IMR-90 (cell line): Measurements from ENCODE around the gene KRTCAP2. TPM values are rescaled to one million over a fixed set of nuclear protein-coding genes. Genes with fewer than 3 reads are reported as not detected.

Experiments
- ATAC-seq: fragments of 200-7000 bp; cut with Tn5 transposase; 2 replicates; pipeline ENCODE4 v1.9.1; 2020; ENCODE audit warnings: low read depth, mild to moderate bottlenecking, moderate library complexity
- BruUV-seq: library from RNA; stranded (reverse); fragments of 400-500 nt; replicated peaks from 2 replicates; lab custom pipeline; 2021; lab: Mats Ljungman, UMichigan
- CTCF ChIA-PET: fragments of 300-600 bp; formaldehyde crosslinking; extraction: SDS; loops from one replicate; lab custom pipeline; 2021; ENCODE audit warnings: antibody characterized with exemption; lab: Yijun Ruan, JAX
- POLR2A ChIA-PET: fragments of 300-600 bp; sonication (Branson Sonifier 250); formaldehyde crosslinking; loops from one replicate; lab custom pipeline; 2022; ENCODE audit warnings: antibody characterized with exemption; ENCODE audit not compliant: unreplicated experiment; lab: Charles Lee
- DNase-seq: peaks from one replicate; pipeline ENCODE4 v3.0.0; 2013
- H2AFZ ChIP-seq: replicated peaks from 2 replicates; pipeline ENCODE3; 2013; ENCODE audit warnings: low read length, mild to moderate bottlenecking; ENCODE audit not compliant: poor library complexity
- H2AK5ac ChIP-seq: 2 replicates; pipeline ENCODE4 v1.6.1; 2013; ENCODE audit warnings: low read depth, low read length, inconsistent platforms
- H2AK9ac ChIP-seq: replicated peaks from 2 replicates; pipeline ENCODE3; 2013; ENCODE audit warnings: mild to moderate bottlenecking, low read depth, low read length, moderate library complexity; ENCODE audit not compliant: poor library complexity
- H2BK120ac ChIP-seq: 2 replicates; pipeline ENCODE4 v1.6.1; 2013; ENCODE audit warnings: low read depth, low read length, inconsistent platforms
- H2BK15ac ChIP-seq: 3 replicates; pipeline ENCODE4 v1.6.1; 2013; ENCODE audit warnings: low read depth, low read length, inconsistent platforms
- H2BK20ac ChIP-seq: 2 replicates; pipeline ENCODE4 v1.6.1; 2013; ENCODE audit warnings: low read depth, mild to moderate bottlenecking, inconsistent platforms, low read length, moderate library complexity
- H2BK5ac ChIP-seq: 2 replicates; pipeline ENCODE4 v1.6.1; 2013; ENCODE audit warnings: mild to moderate bottlenecking, low read depth, low read length, inconsistent platforms; ENCODE audit not compliant: poor library complexity, severe bottlenecking
- H3K14ac ChIP-seq: replicated peaks from 2 replicates; pipeline ENCODE4 v1.6.1; 2013; ENCODE audit warnings: low read depth, low read length, inconsistent platforms
- H3K18ac ChIP-seq: 2 replicates; pipeline ENCODE4 v1.6.1; 2013; ENCODE audit warnings: low read depth, low read length, control low read depth
- H3K23ac ChIP-seq: 2 replicates; pipeline ENCODE4 v1.6.1; 2013; ENCODE audit warnings: low read depth, low read length, inconsistent platforms
- H3K27ac ChIP-seq: 2 replicates; pipeline ENCODE4 v1.5.1; 2013; ENCODE audit warnings: mild to moderate bottlenecking, control low read depth, low read length; ENCODE audit not compliant: insufficient read depth
- H3K27me3 ChIP-seq: 2 replicates; pipeline ENCODE4 v1.6.1; 2013; ENCODE audit warnings: low read length; ENCODE audit not compliant: control insufficient read depth, insufficient read depth
- H3K36me3 ChIP-seq: 2 replicates; pipeline ENCODE4 v1.6.1; 2013; ENCODE audit warnings: low read length, mixed read lengths; ENCODE audit not compliant: control insufficient read depth, insufficient read depth
- H3K4ac ChIP-seq: 2 replicates; pipeline ENCODE4 v1.6.1; 2013; ENCODE audit warnings: low read depth, low read length, inconsistent platforms
- H3K4me1 ChIP-seq: 2 replicates; pipeline ENCODE4 v1.6.1; 2013; ENCODE audit warnings: low read length, mixed read lengths; ENCODE audit not compliant: control insufficient read depth, insufficient read depth
- H3K4me2 ChIP-seq: 2 replicates; pipeline ENCODE4 v1.6.1; 2013; ENCODE audit warnings: low read depth, mild to moderate bottlenecking, control low read depth, low read length, moderate library complexity
- H3K4me3 ChIP-seq: 2 replicates; pipeline ENCODE4 v1.5.1; 2013; ENCODE audit warnings: low read depth, mild to moderate bottlenecking, control low read depth, low read length, moderate library complexity; ENCODE audit not compliant: insufficient read depth
- H3K56ac ChIP-seq: 2 replicates; pipeline ENCODE4 v1.6.1; 2013; ENCODE audit warnings: low read length, inconsistent platforms; ENCODE audit not compliant: insufficient read depth; ENCODE audit errors: extremely low read depth
- H3K79me1 ChIP-seq, 2 experiments: 2 replicates each; pipeline ENCODE4 v1.6.1; 2013; ENCODE audit warnings: low read length in 2 of 2, inconsistent platforms in 1 of 2, low read depth in 1 of 2
- H3K9ac ChIP-seq: 2 replicates; pipeline ENCODE4 v1.6.1; 2013; ENCODE audit warnings: low read depth, low read length, control low read depth
- H3K9me1 ChIP-seq: 2 replicates; pipeline ENCODE4 v1.6.1; 2013; ENCODE audit warnings: low read length, inconsistent platforms; ENCODE audit not compliant: insufficient read depth
- H3K9me3 ChIP-seq: 2 replicates; pipeline ENCODE4 v1.6.1; 2013; ENCODE audit warnings: low read length; ENCODE audit not compliant: control insufficient read depth, insufficient read depth
- H4K20me1 ChIP-seq: 2 replicates; pipeline ENCODE4 v1.6.1; 2013; ENCODE audit warnings: low read length, inconsistent platforms; ENCODE audit not compliant: insufficient read depth
- H4K5ac ChIP-seq: 2 replicates; pipeline ENCODE4 v1.6.1; 2013; ENCODE audit warnings: mild to moderate bottlenecking, low read depth, low read length, control low read depth
- H4K8ac ChIP-seq, 2 experiments: 2 replicates each; pipeline ENCODE4 v1.6.1; 2013; ENCODE audit warnings: low read depth in 2 of 2, low read length in 2 of 2, control low read depth in 1 of 2, inconsistent platforms in 1 of 2
- H4K91ac ChIP-seq: 2 replicates; pipeline ENCODE4 v1.6.1; 2013; ENCODE audit warnings: low read depth, low read length, inconsistent platforms; ENCODE audit not compliant: insufficient read depth
- BHLHE40 ChIP-seq: fragments of 150-350 bp; IDR thresholded peaks from 2 replicates; pipeline ENCODE4 v1.6.1; 2016; ENCODE audit warnings: mild to moderate bottlenecking, low read depth, low read length
- CEBPB ChIP-seq: IDR thresholded peaks from 2 replicates; pipeline ENCODE4 v1.6.1; 2012; ENCODE audit warnings: low read depth, low read length, improper control_type of control experiment
- CHD1 ChIP-seq: IDR thresholded peaks from 2 replicates; pipeline ENCODE4 v1.6.1; 2012; ENCODE audit warnings: low read depth, low read length, improper control_type of control experiment
- FOS ChIP-seq: fragments of 150-350 bp; IDR thresholded peaks from 2 replicates; pipeline ENCODE4 v1.6.1; 2016; ENCODE audit warnings: low read depth, low read length
- MAFK ChIP-seq: IDR thresholded peaks from 2 replicates; pipeline ENCODE4 v1.6.1; 2012; ENCODE audit warnings: low read depth, low read length, improper control_type of control experiment
- MAZ ChIP-seq: IDR thresholded peaks from 2 replicates; pipeline ENCODE4 v1.6.1; 2012; ENCODE audit warnings: low read depth, mild to moderate bottlenecking, low read length, improper control_type of control experiment, moderate library complexity, borderline replicate concordance
- MXI1 ChIP-seq: IDR thresholded peaks from 2 replicates; pipeline ENCODE4 v1.6.1; 2012; ENCODE audit warnings: low read depth, mild to moderate bottlenecking, low read length, moderate library complexity, borderline replicate concordance
- NFE2L2 ChIP-seq: fragments of 150-350 bp; IDR thresholded peaks from 2 replicates; pipeline ENCODE4 v1.6.1; 2016; ENCODE audit warnings: low read depth, mild to moderate bottlenecking, low read length
- POLR2A ChIP-seq: IDR thresholded peaks from 2 replicates; pipeline ENCODE4 v1.6.1; 2012; ENCODE audit warnings: mild to moderate bottlenecking, low read depth, low read length
- RAD21 ChIP-seq: IDR thresholded peaks from 2 replicates; pipeline ENCODE4 v1.6.1; 2012; ENCODE audit warnings: low read length, improper control_type of control experiment
- RCOR1 ChIP-seq: IDR thresholded peaks from 2 replicates; pipeline ENCODE4 v1.6.1; 2012; ENCODE audit warnings: mild to moderate bottlenecking, low read length, improper control_type of control experiment; ENCODE audit not compliant: insufficient replicate concordance
- RFX5 ChIP-seq: IDR thresholded peaks from 2 replicates; pipeline ENCODE4 v1.8.0; 2012; ENCODE audit warnings: low read depth, mild to moderate bottlenecking, low read length, moderate library complexity
- WGBS, 2 experiments: methylation state at CpG; one replicate each; pipeline versions ENCODE4 v1.1.5 to v1.1.7; 2013; ENCODE audit warnings: missing lambda C conversion rate in 2 of 2; ENCODE audit not compliant: insufficient read length in 1 of 2; ENCODE audit errors: extremely low coverage in 2 of 2; 5-methylcytosine and 5-hydroxymethylcytosine counted together
- dilution Hi-C: fragments of 300-500 bp; cut with HindIII; formaldehyde crosslinking; loops from one replicate; pipeline ENCODE4 v1.14.3; 2018; ENCODE audit warnings: low sequenced_read_pairs; ENCODE audit not compliant: unreplicated experiment
- in situ Hi-C: fragments of 300-500 bp; cut with MboI; formaldehyde crosslinking; loops from 3 replicates; pipeline ENCODE4 v1.14.3; 2019; ENCODE audit warnings: low sequenced_read_pairs, inconsistent platforms, mixed read lengths
- intact Hi-C: fragments of 100-400 bp; cut with micrococcal nuclease; formaldehyde crosslinking; loops from 2 replicates; pipeline ENCODE4 v1.10.0; 2022
- polyA plus RNA-seq, 3 experiments: library from polyadenylated mRNA; depleted of rRNA; stranded (reverse); fragments of >200 nt; gene quantifications; 2 replicates each; pipeline ENCODE4 v1.2.3, GENCODE V29; 2012; ENCODE audit warnings: low replicate concordance in 1 of 3
- total RNA-seq: library from RNA; depleted of rRNA; stranded (reverse); fragments of >200 nt; gene quantifications from 2 replicates; pipeline ENCODE4 v1.2.3, GENCODE V29; 2012
- TF ChIP-seq, protein P1 (sequence below): fragments of 150-350 bp; IDR thresholded peaks from 2 replicates; pipeline ENCODE4 v1.6.1; 2017; ENCODE audit warnings: mild to moderate bottlenecking, antibody characterized with exemption, low read length, low read depth
- TF ChIP-seq, protein P2 (sequence below): conservative IDR thresholded peaks from 2 replicates; pipeline ENCODE4 v1.5.1; 2012; ENCODE audit warnings: mild to moderate bottlenecking, low read depth, low read length, improper control_type of control experiment
- TF ChIP-seq, protein P3 (sequence below): fragments of 150-350 bp; IDR thresholded peaks from 2 replicates; pipeline ENCODE4 v1.6.1; 2016; ENCODE audit warnings: low read depth, mild to moderate bottlenecking, low read length, moderate library complexity, borderline replicate concordance

Gene KRTCAP2
- total and polyA plus RNA-seq, 2 of the 4 experiments (the other 2 are of a cell fraction): 76.7 to 232 TPM

DNA sequence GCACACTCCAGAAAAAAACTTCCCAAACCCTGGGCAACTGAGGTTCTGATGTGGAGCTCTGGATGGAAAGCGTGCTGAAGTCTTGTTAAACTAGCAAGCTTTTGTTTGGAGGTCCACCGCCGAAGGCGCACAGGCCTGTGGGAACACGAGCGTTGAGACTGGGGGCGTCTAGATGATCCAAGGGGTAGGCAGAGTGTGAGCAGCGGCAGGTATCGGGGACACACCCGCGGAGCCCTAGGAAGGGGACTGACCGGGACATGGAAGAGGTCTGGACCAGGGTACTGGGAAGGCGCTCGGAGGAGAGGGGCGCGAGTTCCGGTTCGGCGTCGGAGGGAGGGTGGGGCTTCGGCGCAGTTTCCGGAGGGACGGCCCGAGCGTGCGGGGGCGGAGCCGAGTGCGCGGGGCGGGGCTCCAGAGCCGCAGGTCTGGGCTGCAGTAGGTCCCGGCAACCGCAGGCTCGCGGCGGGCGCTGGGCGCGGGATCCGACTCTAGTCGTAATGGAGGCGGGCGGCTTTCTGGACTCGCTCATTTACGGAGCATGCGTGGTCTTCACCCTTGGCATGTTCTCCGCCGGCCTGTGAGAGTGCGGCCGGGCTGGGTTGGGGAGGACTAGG is 37.6 kb downstream of the KRTCAP2 start, which contains the start of gene SLC50A1:
Gene SLC50A1 (plus strand): TSS at position 438 of the 614 bp plus-strand sequence. CDS start 60 bp downstream, at position 498.
- in situ Hi-C loops: no loop called here
- peak within 1 kb of the TSS; percentile 88 for H3K4me2 ChIP-seq
- peak within 1 kb of the TSS; percentile 72 for H3K4me3 ChIP-seq
- H3K27ac ChIP-seq: peak within 1 kb of the TSS; percentile 97
- peak within 1 kb of the TSS; percentile 94 to 99 for H4K8ac ChIP-seq
- ATAC-seq (peak; percentile 91), DNase-seq (peak; percentile 91)
- H4K5ac ChIP-seq: peak within 1 kb of the TSS; percentile 94
- no peaks in the 10 kb centered on the region for H3K9me3 ChIP-seq
- no peaks in the 10 kb centered on the region for H4K20me1 ChIP-seq
- peak within 1 kb of the TSS; percentile 97 for H2AK9ac ChIP-seq
- peak within 1 kb of the TSS; percentile 98 for H4K91ac ChIP-seq
- H3K79me1 ChIP-seq: peaks cover 23 to 44% of the 10 kb centered on the region in 2 experiments
- peak within 1 kb of the TSS; percentile 99 for H2AFZ ChIP-seq
- peak within 1 kb of the TSS; percentile 82 for H2BK120ac ChIP-seq
- H3K9me1 ChIP-seq: peaks cover 20% of the 10 kb centered on the region; the same call in 1 of the 2 replicates
- peak within 1 kb of the TSS; percentile 91 for H2BK5ac ChIP-seq
- H3K56ac ChIP-seq: peak within 1 kb of the TSS; percentile 86
- H2BK15ac ChIP-seq: peak within 1 kb of the TSS; percentile 71; the same call in 1 of the 3 replicates
- ChIA-PET CTCF (no interaction called here), POLR2A (no interaction called here)
- peak within 1 kb of the TSS; percentile 90 for H3K9ac ChIP-seq
- BruUV-seq: no TSS peak
- no peak within 1 kb of the TSS for H2BK20ac ChIP-seq
- peak within 1 kb of the TSS; percentile 97 for H3K14ac ChIP-seq
- H3K4me1 ChIP-seq: peaks cover 8% of the 10 kb centered on the region; the same call in 1 of the 2 replicates
- H2AK5ac ChIP-seq: peak within 1 kb of the TSS; percentile 92
- H3K18ac ChIP-seq: peak within 1 kb of the TSS; percentile 89
- H3K23ac ChIP-seq: peak within 1 kb of the TSS; percentile 92; the same call in 1 of the 2 replicates
- peaks cover 9% of the 10 kb centered on the region for H3K36me3 ChIP-seq
- 0% methylated on average over 40 of the region's 52 CpGs; no CpG with 5 or more reads in 1 of the 2 experiments for WGBS, 2 experiments
- intact Hi-C loops: loop anchor here (1.0 kb wide), 1 partner anchor 32 kb away; no protein-coding TSS in a partner anchor
- no peaks in the 10 kb centered on the region for H3K27me3 ChIP-seq
- dilution Hi-C loops: no loop called here
- H3K4ac ChIP-seq: peak within 1 kb of the TSS; percentile 98
- 0 out of 2 replicates have a peak, but pooled peaks have one; percentile 81 for TF ChIP-seq CHD1
- no peak for TF ChIP-seq RFX5
- TF ChIP-seq CEBPB: no peak
- TF ChIP-seq NFE2L2: no peak
- peak; percentile 94; the same call in 1 of the 2 replicates for TF ChIP-seq MAZ
- no peak for TF ChIP-seq RCOR1
- TF ChIP-seq, protein P1, sequence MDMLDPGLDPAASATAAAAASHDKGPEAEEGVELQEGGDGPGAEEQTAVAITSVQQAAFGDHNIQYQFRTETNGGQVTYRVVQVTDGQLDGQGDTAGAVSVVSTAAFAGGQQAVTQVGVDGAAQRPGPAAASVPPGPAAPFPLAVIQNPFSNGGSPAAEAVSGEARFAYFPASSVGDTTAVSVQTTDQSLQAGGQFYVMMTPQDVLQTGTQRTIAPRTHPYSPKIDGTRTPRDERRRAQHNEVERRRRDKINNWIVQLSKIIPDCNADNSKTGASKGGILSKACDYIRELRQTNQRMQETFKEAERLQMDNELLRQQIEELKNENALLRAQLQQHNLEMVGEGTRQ: no peak
- peak; percentile 90 for TF ChIP-seq POLR2A
- TF ChIP-seq, protein P2, sequence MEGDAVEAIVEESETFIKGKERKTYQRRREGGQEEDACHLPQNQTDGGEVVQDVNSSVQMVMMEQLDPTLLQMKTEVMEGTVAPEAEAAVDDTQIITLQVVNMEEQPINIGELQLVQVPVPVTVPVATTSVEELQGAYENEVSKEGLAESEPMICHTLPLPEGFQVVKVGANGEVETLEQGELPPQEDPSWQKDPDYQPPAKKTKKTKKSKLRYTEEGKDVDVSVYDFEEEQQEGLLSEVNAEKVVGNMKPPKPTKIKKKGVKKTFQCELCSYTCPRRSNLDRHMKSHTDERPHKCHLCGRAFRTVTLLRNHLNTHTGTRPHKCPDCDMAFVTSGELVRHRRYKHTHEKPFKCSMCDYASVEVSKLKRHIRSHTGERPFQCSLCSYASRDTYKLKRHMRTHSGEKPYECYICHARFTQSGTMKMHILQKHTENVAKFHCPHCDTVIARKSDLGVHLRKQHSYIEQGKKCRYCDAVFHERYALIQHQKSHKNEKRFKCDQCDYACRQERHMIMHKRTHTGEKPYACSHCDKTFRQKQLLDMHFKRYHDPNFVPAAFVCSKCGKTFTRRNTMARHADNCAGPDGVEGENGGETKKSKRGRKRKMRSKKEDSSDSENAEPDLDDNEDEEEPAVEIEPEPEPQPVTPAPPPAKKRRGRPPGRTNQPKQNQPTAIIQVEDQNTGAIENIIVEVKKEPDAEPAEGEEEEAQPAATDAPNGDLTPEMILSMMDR: 0 out of 2 replicates have a peak, but pooled peaks have one; percentile 24
- no peak for TF ChIP-seq RAD21
- TF ChIP-seq BHLHE40: peak; percentile 57; the same call in 1 of the 2 replicates
- no peak for TF ChIP-seq FOS
- TF ChIP-seq MAFK: no peak
- TF ChIP-seq, protein P3, sequence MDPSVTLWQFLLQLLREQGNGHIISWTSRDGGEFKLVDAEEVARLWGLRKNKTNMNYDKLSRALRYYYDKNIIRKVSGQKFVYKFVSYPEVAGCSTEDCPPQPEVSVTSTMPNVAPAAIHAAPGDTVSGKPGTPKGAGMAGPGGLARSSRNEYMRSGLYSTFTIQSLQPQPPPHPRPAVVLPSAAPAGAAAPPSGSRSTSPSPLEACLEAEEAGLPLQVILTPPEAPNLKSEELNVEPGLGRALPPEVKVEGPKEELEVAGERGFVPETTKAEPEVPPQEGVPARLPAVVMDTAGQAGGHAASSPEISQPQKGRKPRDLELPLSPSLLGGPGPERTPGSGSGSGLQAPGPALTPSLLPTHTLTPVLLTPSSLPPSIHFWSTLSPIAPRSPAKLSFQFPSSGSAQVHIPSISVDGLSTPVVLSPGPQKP: no peak
- TF ChIP-seq MXI1: no peak
